ENCODE data around the gene ASIC1. TPM values are rescaled to one million over a fixed set of nuclear protein-coding genes. Genes with fewer than 3 reads are reported as not detected.

Gene ASIC1
- total and polyA plus RNA-seq, 2 experiments from 2014 or later: 0.76 to 1.5 TPM

DNA sequence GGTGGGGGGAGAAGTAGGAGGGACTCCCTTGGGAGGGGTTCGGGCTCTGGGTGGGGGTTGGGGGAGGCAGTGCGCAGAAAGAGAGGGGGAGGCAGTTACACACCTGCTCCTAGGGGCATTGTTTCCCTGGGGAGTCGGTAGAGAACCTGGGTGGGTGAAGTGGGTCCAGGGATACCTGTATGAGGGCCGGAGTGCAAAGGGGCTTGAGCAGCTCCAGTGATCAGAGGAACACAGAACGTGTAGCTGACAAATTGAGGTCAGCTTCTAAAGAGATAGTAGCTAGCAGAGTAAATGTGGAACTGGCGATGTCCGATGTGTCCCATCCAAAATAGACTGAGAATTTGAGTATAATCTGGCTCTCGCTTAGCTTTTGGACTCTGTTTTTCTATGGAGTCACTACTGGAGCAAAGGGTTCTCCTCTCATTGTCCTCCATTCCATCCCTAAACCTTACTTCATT, 28.2 kb downstream of the ASIC1 start (continued):
- TF ChIP-seq, protein P1, sequence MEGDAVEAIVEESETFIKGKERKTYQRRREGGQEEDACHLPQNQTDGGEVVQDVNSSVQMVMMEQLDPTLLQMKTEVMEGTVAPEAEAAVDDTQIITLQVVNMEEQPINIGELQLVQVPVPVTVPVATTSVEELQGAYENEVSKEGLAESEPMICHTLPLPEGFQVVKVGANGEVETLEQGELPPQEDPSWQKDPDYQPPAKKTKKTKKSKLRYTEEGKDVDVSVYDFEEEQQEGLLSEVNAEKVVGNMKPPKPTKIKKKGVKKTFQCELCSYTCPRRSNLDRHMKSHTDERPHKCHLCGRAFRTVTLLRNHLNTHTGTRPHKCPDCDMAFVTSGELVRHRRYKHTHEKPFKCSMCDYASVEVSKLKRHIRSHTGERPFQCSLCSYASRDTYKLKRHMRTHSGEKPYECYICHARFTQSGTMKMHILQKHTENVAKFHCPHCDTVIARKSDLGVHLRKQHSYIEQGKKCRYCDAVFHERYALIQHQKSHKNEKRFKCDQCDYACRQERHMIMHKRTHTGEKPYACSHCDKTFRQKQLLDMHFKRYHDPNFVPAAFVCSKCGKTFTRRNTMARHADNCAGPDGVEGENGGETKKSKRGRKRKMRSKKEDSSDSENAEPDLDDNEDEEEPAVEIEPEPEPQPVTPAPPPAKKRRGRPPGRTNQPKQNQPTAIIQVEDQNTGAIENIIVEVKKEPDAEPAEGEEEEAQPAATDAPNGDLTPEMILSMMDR (conservative IDR thresholded peaks at IDR 0.05; ENCODE audit: low read depth in 2 of 2): no peak
- TF ChIP-seq STAT1 (IDR thresholded peaks at IDR 0.05; ENCODE audit: unreplicated experiment) (no peak), EZH2phosphoT487 (IDR thresholded peaks at IDR 0.05; ENCODE audit: unreplicated experiment) (no peak), ZNF114 (CRISPR knock-in tag; IDR thresholded peaks at IDR 0.05) (no peak), NANOG (IDR thresholded peaks at IDR 0.05; ENCODE audit: borderline replicate concordance) (no peak), ZNF331 (CRISPR knock-in tag; IDR thresholded peaks at IDR 0.05; ENCODE audit: low read depth) (no peak), EZH2 (IDR thresholded peaks at IDR 0.05; ENCODE audit: low read depth, unreplicated experiment) (no peak)
- TF ChIP-seq, protein P2, sequence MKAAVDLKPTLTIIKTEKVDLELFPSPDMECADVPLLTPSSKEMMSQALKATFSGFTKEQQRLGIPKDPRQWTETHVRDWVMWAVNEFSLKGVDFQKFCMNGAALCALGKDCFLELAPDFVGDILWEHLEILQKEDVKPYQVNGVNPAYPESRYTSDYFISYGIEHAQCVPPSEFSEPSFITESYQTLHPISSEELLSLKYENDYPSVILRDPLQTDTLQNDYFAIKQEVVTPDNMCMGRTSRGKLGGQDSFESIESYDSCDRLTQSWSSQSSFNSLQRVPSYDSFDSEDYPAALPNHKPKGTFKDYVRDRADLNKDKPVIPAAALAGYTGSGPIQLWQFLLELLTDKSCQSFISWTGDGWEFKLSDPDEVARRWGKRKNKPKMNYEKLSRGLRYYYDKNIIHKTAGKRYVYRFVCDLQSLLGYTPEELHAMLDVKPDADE (IDR thresholded peaks at IDR 0.05): no peak

DNA sequence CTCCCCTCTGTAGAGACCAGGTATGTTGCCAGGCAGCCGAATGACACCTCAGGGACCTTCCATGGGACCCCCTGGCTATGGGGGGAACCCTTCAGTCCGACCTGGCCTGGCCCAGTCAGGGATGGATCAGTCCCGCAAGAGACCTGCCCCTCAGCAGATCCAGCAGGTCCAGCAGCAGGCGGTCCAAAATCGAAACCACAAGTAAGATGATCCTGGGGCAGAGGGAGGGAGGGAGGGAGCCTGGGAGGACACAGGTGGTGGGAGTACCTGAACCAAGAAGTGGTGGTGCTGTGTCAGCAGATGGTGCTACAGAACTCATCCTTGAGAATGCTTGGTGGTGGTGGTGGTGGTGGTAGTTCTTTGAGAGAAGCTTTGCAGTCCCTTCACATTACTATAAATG, 28.8 kb downstream of the ASIC1 start:
- Mint-ChIP-seq H3K27me3 (ENCODE audit: insufficient read depth, low read depth, poor library complexity) (peaks cover 7% of the 10 kb centered on the region), H3K27ac (peak overlapping the region; percentile 80), H3K4me3 (peak overlapping the region; percentile 89), H3K4me1 (peaks cover 25% of the 10 kb centered on the region), H3K36me3 (ENCODE audit: low read depth) (peaks cover 54% of the 10 kb centered on the region), H3K9me3 (no peaks in the 10 kb centered on the region; the same call in 2 of the 3 replicates)
- Histone ChIP-seq H3K9me2 (ENCODE audit: insufficient read depth) (no peaks in the 10 kb centered on the region), H3K27ac (ENCODE audit: low read depth) (peak overlapping the region; percentile 79), H3K79me2 (replicated peaks; ENCODE audit: insufficient read depth) (peaks cover 27% of the 10 kb centered on the region), H3K4me3 (peak overlapping the region; percentile 58), H3K4me1 (ENCODE audit: insufficient read depth) (peaks cover 5% of the 10 kb centered on the region), H3K4me2 (peak overlapping the region; percentile 91), H4K20me1 (replicated peaks; ENCODE audit: insufficient read depth) (peaks cover 18% of the 10 kb centered on the region), H3K36me3 (ENCODE audit: insufficient read depth) (peaks cover 41% of the 10 kb centered on the region), H3F3A (replicated peaks; ENCODE audit: low read depth) (peaks cover 33% of the 10 kb centered on the region), H3K27me3 (ENCODE audit: insufficient read depth) (peaks cover 9% of the 10 kb centered on the region), H2AFZ (no peak overlapping the region)
- DNase-seq (ENCODE audit: low spot score): no peak
- ATAC-seq: no peak
- TF ChIP-seq STAT1 (IDR thresholded peaks at IDR 0.05; ENCODE audit: unreplicated experiment): no peak

DNA sequence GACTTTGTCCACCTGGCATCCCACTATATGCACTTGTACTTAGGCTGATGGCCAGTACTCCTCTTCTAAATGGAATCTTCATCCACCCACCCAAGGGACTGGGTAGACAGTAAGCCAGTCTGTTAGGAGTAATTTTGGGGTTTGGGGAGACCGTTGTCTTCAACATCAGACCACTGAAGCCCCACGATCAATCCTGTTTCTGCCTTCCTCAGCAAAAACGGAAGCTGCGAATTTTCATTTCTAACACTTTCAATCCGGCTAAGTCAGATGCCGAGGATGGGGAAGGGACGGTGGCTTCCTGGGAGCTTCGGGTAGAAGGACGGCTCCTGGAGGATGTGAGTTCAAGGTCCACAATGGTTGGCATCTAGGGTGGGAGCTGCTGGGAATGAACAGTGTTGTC, 29.8 kb downstream of the ASIC1 start:
- Histone ChIP-seq H4K20me1 (replicated peaks; ENCODE audit: insufficient read depth) (peaks cover 18% of the 10 kb centered on the region), H3K27ac (ENCODE audit: low read depth) (no peak overlapping the region), H3K4me1 (ENCODE audit: insufficient read depth) (peaks cover 5% of the 10 kb centered on the region), H3K36me3 (ENCODE audit: insufficient read depth) (peaks cover 51% of the 10 kb centered on the region), H3K27me3 (ENCODE audit: insufficient read depth) (0 out of 2 replicates have a peak, but pooled peaks cover under 1% of the 10 kb centered on the region), H3K4me2 (no peak overlapping the region), H3K4me3 (no peak overlapping the region), H2AFZ (no peak overlapping the region), H3K79me2 (replicated peaks; ENCODE audit: insufficient read depth) (peaks cover 27% of the 10 kb centered on the region), H3F3A (replicated peaks; ENCODE audit: low read depth) (peaks cover 31% of the 10 kb centered on the region), H3K9me2 (ENCODE audit: insufficient read depth) (no peaks in the 10 kb centered on the region)
- Mint-ChIP-seq H3K27ac (no peak overlapping the region), H3K4me1 (peaks cover 18% of the 10 kb centered on the region; the same call in 2 of the 3 replicates), H3K9me3 (no peaks in the 10 kb centered on the region; the same call in 2 of the 3 replicates), H3K27me3 (ENCODE audit: insufficient read depth, low read depth, poor library complexity) (peaks cover 4% of the 10 kb centered on the region), H3K36me3 (ENCODE audit: low read depth) (peaks cover 64% of the 10 kb centered on the region), H3K4me3 (peak overlapping the region; percentile 89)
- ATAC-seq: no peak
- DNase-seq (ENCODE audit: low spot score): no peak
- TF ChIP-seq EZH2phosphoT487 (IDR thresholded peaks at IDR 0.05; ENCODE audit: unreplicated experiment): no peak
- no peak for TF ChIP-seq NANOG (IDR thresholded peaks at IDR 0.05; ENCODE audit: borderline replicate concordance)
- no peak for TF ChIP-seq CREB1 (CRISPR knock-in tag; IDR thresholded peaks at IDR 0.05; ENCODE audit: low read depth)
- no peak for TF ChIP-seq JUNB (IDR thresholded peaks at IDR 0.05; ENCODE audit: unreplicated experiment)
- TF ChIP-seq POLR2AphosphoS5 (IDR thresholded peaks at IDR 0.05; ENCODE audit: low read depth): no peak
- TF ChIP-seq, protein P1 (conservative IDR thresholded peaks at IDR 0.05; ENCODE audit: low read depth in 2 of 2): no peak
- no peak for TF ChIP-seq ZNF331 (CRISPR knock-in tag; IDR thresholded peaks at IDR 0.05; ENCODE audit: low read depth)
- TF ChIP-seq EZH2 (IDR thresholded peaks at IDR 0.05; ENCODE audit: low read depth, unreplicated experiment): no peak
